GM20431 (cell line): Measurements from ENCODE around the gene SEZ6.

Source experiments
- in situ Hi-C: fragments of 300-500 bp; cut with MseI, MboI; formaldehyde crosslinking; loops from one replicate; pipeline ENCODE4 v1.15.0; 2020; ENCODE audit warnings: low sequenced_read_pairs; ENCODE audit not compliant: unreplicated experiment

The SEZ6 gene, protein sequence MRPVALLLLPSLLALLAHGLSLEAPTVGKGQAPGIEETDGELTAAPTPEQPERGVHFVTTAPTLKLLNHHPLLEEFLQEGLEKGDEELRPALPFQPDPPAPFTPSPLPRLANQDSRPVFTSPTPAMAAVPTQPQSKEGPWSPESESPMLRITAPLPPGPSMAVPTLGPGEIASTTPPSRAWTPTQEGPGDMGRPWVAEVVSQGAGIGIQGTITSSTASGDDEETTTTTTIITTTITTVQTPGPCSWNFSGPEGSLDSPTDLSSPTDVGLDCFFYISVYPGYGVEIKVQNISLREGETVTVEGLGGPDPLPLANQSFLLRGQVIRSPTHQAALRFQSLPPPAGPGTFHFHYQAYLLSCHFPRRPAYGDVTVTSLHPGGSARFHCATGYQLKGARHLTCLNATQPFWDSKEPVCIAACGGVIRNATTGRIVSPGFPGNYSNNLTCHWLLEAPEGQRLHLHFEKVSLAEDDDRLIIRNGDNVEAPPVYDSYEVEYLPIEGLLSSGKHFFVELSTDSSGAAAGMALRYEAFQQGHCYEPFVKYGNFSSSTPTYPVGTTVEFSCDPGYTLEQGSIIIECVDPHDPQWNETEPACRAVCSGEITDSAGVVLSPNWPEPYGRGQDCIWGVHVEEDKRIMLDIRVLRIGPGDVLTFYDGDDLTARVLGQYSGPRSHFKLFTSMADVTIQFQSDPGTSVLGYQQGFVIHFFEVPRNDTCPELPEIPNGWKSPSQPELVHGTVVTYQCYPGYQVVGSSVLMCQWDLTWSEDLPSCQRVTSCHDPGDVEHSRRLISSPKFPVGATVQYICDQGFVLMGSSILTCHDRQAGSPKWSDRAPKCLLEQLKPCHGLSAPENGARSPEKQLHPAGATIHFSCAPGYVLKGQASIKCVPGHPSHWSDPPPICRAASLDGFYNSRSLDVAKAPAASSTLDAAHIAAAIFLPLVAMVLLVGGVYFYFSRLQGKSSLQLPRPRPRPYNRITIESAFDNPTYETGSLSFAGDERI

DNA sequence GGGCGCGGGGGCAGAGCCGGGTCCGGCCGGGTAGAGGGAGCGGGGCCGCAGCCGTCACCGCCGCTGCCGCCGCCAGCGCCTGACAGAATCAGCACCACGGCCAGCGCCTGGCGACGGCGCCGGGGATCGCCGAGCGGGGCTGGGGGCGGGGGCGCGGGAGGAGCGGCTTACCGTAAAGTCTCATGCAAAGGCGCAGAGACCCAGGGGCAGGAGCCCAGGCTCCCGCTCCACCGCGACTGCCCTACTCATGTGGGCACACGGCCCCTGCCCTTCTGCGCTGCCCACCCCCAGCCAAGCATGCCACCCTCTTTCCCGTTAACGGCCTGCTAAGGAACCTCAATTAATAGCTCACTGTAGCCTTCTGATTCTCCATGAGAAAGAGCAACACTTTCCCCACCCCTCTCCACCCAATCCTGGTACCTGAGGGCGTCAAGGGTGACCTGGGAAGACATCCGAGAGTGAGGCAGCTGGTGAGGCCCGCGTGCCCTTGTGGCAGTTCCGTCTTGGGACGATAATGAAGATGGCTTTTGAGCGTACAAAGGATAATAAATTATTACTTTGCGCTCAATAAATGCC lies at the start of gene SEZ6:
TSS of gene SEZ6 (minus strand) at position 98 of the 576 bp plus-strand sequence. CDS start 164 bp downstream, outside the sequence.
- in situ Hi-C loops: no loop called here

GRCh38 chr17:29054835-29055234 lies 49.0 kb upstream of the SEZ6 start:
- in situ Hi-C loops: loop anchor here (10.0 kb wide), 2 partner anchors 50 to 80 kb away; no protein-coding TSS in a partner anchor

DNA sequence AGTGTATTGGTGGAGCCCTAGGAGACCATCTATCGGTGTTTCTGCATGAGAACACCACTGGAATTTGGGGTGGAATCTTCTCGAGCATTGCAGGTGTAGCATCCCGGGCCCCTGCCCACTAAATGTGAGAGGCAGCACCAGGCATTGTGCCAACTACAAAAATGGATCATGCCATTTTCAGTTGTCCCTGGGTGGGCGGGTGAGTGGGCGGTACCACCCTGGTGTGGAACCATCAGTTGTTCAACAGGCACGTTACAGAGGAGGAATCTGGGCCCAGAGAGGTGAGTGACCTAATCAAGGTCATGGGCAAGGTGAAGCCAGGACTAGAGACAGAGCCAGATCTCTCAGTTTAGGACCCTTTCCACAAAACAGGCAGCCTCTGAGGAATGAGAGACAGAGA lies 45.9 kb upstream of the SEZ6 start:
- in situ Hi-C loops: loop anchor here (10.0 kb wide), 2 partner anchors 53 to 77 kb away; no protein-coding TSS in a partner anchor

DNA sequence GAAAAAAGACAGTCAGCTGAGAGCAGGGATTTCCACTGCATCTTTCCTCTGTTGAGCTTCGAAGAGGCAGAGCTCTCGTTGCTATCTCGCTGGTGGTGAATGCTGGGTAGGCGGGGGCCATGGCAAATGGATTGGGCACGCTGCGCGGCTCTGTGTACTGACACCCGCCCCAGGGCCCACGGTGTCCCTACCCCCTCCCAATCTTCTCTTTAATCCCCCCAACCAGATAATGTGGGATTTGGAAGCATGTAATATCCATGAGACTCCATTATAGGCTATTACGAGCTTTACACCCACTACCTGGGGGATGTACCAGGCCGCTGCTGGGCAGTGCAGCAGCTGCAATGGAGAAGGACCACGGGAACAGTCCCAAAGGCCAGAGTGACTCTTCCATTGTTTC lies 45.4 kb upstream of the SEZ6 start:
- in situ Hi-C loops: loop anchor here (10.0 kb wide), 2 partner anchors 54 to 76 kb away; no protein-coding TSS in a partner anchor

DNA sequence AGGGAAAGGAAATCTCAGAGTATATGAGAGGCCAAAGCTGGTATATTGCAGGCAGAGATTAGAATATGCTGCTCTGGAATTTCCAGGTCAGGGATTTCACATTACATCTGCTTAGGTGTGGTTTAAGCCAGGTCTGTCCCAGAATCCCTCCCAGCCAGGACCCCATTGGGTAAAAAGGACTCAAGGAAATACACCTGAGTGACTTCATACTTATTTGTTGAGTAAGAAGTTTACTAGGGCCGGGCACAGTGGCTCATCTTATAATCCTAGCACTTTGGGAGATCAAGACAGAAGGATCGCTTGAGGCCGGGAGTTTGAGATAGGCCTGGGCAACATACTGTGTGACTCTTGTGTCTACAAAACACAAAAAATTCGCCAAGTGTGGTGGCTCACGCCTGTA lies 44.3 kb upstream of the SEZ6 start:
- in situ Hi-C loops: loop anchor here (10.0 kb wide), 2 partner anchors 55 to 75 kb away; no protein-coding TSS in a partner anchor

DNA sequence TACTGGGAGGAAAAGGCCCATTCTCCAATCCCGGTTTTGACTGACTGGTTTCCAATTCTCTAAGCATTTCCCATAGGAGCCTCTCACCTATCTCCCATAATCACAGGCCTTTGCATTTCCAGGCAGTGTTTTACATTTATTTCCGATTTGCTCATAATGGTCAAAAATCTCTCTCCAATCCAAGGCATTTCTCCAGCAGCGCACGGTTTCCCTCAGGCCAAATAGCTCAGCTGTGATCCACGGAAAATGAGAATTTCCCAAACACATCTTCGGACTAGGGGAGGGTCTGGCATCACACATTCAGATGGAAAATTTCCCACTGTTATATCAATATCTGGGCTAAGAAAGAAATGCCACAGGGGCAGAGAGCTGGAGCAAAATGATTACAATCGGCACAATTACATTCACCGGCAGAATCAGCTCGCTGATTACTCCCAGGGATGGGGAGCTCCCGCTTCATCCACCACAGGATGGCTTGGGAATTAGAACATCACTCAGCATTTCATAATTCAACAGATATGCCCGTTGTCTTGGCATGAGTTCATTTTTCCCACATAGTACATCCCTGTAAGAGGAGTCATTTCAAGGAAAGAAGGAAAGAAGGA lies 43.8 kb upstream of the SEZ6 start:
- in situ Hi-C loops: loop anchor here (10.0 kb wide), 2 partner anchors 55 to 75 kb away; no protein-coding TSS in a partner anchor

DNA sequence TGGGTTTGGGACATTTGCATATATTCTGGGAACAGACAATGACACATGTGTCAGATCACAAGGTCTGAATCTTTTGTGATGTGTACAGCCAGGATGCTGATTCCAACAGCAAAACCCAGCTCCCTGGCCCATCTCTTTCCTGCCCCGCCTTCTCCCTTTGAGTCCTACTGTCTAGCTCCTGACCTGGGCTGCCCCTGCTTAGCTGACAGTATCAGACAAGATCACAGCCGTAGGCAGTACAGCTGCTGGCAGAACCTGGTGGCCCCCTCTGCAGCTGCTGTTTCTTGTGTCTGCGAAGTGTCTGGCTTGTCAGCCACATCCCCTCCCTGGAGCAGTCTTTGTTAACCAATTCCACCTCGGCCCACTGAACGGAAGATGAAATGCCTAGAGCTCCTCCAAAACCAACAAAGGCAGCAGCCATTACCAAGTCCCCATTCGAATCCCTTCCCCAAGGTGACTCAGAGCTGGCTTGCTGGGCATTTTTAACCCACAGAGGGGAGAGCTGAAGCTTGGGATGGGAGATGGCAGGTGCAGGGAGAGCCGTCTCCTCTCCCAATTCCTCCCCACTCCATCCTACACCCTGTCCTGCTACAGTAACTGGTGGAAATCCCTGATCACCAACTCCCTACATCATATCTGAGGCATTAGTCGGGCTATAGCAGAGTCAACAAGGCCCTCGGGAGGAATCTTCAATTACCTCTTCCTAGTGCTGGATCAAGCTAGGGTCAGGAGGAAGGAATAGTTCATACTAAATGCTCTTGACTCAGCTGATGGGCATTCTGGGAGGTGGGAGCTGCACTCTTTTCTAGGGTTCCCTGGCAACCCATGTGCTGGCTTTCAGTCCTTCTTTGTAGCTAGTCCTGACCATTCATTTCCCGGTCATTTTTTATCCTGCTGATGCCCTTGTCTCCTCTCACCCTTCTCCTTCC lies 42.9 kb upstream of the SEZ6 start:
- in situ Hi-C loops: no loop called here

DNA sequence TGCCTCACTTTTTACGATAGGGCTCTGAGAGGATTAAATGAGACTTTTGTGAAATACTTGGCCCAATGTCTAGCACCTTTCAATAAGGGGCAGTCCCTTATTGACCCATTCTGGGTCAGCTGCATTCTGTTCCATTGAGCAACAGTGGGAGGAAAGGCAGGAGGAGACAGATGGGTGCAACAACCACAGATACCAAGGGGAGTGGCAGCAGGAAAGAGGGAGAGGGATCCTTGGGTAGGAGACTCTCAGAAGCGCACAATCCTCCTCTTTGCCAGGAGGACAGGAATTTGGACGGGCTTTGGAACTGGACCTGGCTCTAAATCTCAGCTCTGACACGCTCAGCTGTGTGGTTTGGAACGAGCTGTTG lies 40.6 kb upstream of the SEZ6 start:
- in situ Hi-C loops: no loop called here

GRCh38 chr17:29045734-29046472 lies 40.1 kb upstream of the SEZ6 start:
- in situ Hi-C loops: no loop called here

GRCh38 chr17:29045026-29045425 lies 39.2 kb upstream of the SEZ6 start:
- in situ Hi-C loops: no loop called here

DNA sequence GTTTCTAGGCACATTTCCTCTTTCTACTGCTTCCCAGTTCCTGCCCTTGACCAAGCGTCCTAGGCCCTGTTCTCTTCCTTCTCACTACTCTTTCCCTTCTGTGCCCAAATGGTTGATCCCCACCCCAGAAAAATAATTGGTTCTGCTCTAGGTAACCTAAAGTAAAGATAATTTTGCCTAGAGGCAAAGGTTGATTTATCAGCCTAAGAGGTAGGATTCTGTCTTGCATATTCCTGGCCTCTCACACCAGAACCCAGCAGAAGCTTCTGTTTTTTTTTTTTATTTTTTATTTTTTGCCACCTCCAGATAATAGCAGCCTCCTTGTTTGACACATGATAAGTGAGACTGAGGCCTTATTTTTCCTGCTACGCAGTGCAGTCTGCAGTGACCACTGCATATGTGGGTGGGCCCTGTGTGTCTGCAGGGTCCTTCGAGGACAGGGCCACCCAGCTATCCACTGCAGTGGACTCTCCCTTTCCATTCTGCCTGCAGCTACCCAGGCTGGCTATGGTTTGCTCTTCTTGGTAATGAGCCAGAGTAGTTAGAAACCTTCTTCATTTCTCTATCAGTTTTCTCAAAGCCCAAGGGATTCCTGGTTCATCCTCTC lies 37.8 kb upstream of the SEZ6 start:
- in situ Hi-C loops: no loop called here

DNA sequence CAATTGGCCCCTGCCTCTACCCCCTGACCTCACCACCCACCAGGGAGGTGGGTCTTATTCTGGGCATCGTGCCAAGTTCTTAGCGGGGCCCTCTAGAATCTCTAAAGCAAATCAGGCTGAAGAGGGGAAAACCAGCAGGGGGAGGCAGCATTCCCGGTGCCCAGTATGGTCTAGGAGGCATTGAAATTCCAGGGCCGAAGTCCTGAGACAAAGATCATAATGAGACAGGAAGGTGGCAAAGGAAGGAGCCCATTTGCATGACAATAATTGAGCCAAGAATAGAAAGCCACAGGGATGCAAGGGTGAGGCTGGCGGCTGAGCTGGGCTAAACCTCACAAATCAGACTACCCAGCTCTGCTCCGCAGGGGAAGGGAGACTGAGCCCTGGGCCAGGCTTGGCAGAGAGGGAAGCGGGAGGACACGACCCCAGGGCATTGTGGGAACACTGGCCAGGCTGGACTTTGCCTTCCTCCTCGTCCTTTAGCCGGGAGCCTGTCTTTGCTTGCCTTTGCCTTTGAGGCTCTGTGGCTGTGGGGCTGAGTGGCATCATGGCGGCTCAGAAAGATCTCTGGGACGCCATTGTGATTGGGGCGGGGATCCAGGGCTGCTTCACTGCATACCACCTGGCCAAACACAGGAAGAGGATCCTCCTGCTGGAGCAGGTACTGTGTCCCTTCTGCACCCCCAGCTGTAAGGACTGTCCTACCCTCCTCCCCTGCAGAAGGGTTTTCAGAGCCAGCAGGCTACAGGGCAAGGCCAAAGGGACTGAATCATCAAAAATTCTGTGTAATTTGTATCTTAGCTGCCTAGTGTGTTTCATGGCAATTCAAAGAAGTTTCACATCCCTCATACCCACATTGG lies 37.1 kb upstream of the SEZ6 start, which contains the start of gene PIPOX:
TSS of gene PIPOX (plus strand) at position 463 of the 860 bp plus-strand sequence. CDS start at position 548, 85 bp downstream.
- in situ Hi-C loops: no loop called here

DNA sequence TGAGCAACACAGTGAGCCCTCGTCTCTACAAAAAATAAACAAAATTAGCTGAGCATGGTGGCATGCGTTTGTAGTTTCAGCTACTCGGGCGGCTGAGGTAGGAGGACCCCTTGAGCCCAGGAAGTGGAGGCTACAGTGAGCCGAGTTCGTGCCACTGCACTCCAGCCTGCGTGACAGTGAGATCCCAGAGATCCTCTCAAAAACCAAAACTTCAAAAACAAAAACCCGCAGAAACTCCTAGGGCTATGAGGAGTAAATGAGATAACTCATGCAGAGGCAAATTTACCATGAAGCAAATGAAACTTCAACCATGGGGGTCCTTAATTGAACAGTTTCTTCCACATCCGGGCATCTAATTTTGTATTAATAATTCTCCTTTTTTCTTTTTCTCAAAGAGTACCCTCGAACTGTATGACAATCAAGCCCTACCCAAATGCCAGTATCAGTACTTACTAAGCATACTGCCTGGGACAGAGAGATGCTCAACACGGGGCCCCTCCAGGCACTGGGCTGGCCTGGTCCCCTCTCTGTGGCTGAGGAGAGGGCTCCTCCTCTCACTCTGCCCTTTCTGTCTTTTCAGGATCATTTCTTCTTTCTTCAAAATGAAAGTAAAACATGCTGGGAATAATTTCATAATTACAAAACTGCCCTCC lies 36.3 kb upstream of the SEZ6 start:
- in situ Hi-C loops: no loop called here

DNA sequence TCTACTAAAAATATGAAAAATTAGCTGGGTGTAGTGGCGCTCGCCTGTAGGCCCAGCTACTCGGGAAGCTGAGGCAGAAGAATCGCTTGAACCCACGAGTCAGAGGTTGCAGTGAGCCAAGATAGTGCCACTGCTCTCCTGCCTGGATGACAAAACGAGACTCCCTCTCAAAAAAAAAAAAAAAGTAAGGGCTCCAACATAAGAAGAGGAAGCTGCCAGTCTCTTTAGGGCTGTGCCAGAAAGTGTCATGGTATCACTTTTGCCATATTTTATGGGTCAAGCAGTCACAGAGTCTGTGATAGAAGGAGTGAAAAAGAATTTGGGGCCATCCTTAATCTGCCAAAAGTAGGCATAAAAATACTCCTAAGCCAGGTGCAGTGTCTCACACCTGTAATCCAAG lies 35.7 kb upstream of the SEZ6 start:
- in situ Hi-C loops: no loop called here

GRCh38 chr17:29041091-29041490 lies 35.3 kb upstream of the SEZ6 start:
- in situ Hi-C loops: no loop called here
